HCT116 (cell line): ENCODE results near the gene DDOST.

Source experiments
- CTCF ChIP-seq, 3 experiments: fragments of 200-600 bp in 1 of 3; sonication (generic) in 1 of 3; IDR thresholded peaks in 2 of 3; conservative IDR thresholded peaks in 1 of 3; 2 replicates each; pipeline ENCODE4 v1.5.1; 2012 to 2017; ENCODE audit warnings: low read depth in 2 of 3, low read length in 2 of 3, antibody characterized with exemption in 1 of 3, borderline replicate concordance in 1 of 3, control low read depth in 1 of 3, mild to moderate bottlenecking in 1 of 3, mixed read lengths in 1 of 3, mixed run types in 1 of 3, moderate library complexity in 1 of 3; ENCODE audit not compliant: insufficient read depth in 1 of 3
- EGR1 ChIP-seq: IDR thresholded peaks from 2 replicates; pipeline ENCODE4 v1.6.1; 2012; ENCODE audit warnings: low read depth
- EZH2 ChIP-seq: fragments of 200-600 bp; sonication (generic); IDR thresholded peaks from 2 replicates; pipeline ENCODE4 v1.6.1; 2017; ENCODE audit warnings: antibody characterized with exemption, mixed run types
- EZH2phosphoT487 ChIP-seq: fragments of 200-600 bp; IDR thresholded peaks from 2 replicates; pipeline ENCODE4 v1.6.1; 2018; ENCODE audit warnings: antibody characterized with exemption, borderline replicate concordance
- POLR2A ChIP-seq: IDR thresholded peaks from 2 replicates; pipeline ENCODE4 v1.7.0; 2011; ENCODE audit warnings: borderline replicate concordance; ENCODE audit not compliant: insufficient read depth, insufficient read length; ENCODE audit errors: extremely low read depth
- POLR2AphosphoS5 ChIP-seq: IDR thresholded peaks from 2 replicates; pipeline ENCODE4 v1.6.1; 2011; ENCODE audit warnings: mild to moderate bottlenecking, low read depth, low read length, moderate library complexity
- REST ChIP-seq: IDR thresholded peaks from 2 replicates; pipeline ENCODE4 v1.6.1; 2012; ENCODE audit warnings: low read depth
- SP1 ChIP-seq: IDR thresholded peaks from 2 replicates; pipeline ENCODE4 v1.6.1; 2012; ENCODE audit warnings: low read depth
- ZFX ChIP-seq: fragments of 450-650 bp; IDR thresholded peaks from 2 replicates; pipeline ENCODE4 v1.6.1; 2017
- ZNF274 ChIP-seq: fragments of 200-500 bp; sonication (Bioruptor generic); IDR thresholded peaks from 2 replicates; pipeline ENCODE4 v1.6.1; 2014; ENCODE audit warnings: mild to moderate bottlenecking, low read depth, low read length, inconsistent platforms

- TF ChIP-seq SP1: no peak
- TF ChIP-seq CTCF (IDR thresholded peaks at IDR 0.05 in 2 of 3, conservative IDR thresholded peaks at IDR 0.05 in 1 of 3; ENCODE audit: borderline replicate concordance in 1 of 3, insufficient read depth in 1 of 3, low read depth in 2 of 3, low read length in 2 of 3): no peak
- TF ChIP-seq ZNF274: no peak
- no peak for TF ChIP-seq POLR2A
- TF ChIP-seq EGR1: no peak
- no peak for TF ChIP-seq POLR2AphosphoS5
- no peak for TF ChIP-seq ZFX
- TF ChIP-seq REST: no peak
- no peak for TF ChIP-seq EZH2phosphoT487
- TF ChIP-seq EZH2: no peak
Measured at GRCh38 chr1:20643080-20643479, 18.1 kb downstream of the DDOST start.
